Measurements from ENCODE around the gene FCSK.
"Not testable (repeated sequence)": the region's sequence is repeated elsewhere in the genome, so short reads cannot be mapped to it uniquely, and the experiment has no call there.

FCSK gene

GRCh38 chr16:70438969-70439862 lies 15.2 kb upstream of the FCSK start, which contains the start of gene ST3GAL2:
ST3GAL2 (minus strand) TSS chr16:70439100; CDS start chr16:70398530, 40,570 bp downstream.
- H3K4me3 ChIP-seq (replicated peaks in 1 of 2; ENCODE audit: low read depth in 2 of 2, low read length in 2 of 2): peak within 1 kb of the TSS; percentile 88 to 95
- TF ChIP-seq CTCF (IDR thresholded peaks at IDR 0.05; ENCODE audit: low read depth, low read length): peak; percentile 4
- peak; percentile 92 to 97 for DNase-seq (ENCODE audit: low read depth in 2 of 2)

- TF ChIP-seq CTCF (IDR thresholded peaks at IDR 0.05; ENCODE audit: low read depth, low read length): no peak
- H3K4me3 ChIP-seq (replicated peaks in 1 of 2; ENCODE audit: low read depth in 2 of 2, low read length in 2 of 2): no peak overlapping the region
- DNase-seq (ENCODE audit: low read depth in 2 of 2): no peak
Measured at GRCh38 chr16:70440009-70440692, 14.2 kb upstream of the FCSK start.

GRCh38 chr16:70441406-70441990 lies 12.9 kb upstream of the FCSK start:
- TF ChIP-seq CTCF (IDR thresholded peaks at IDR 0.05; ENCODE audit: low read depth, low read length): no peak
- H3K4me3 ChIP-seq (replicated peaks in 1 of 2; ENCODE audit: low read depth in 2 of 2, low read length in 2 of 2): no peak overlapping the region
- no peak for DNase-seq (ENCODE audit: low read depth in 2 of 2)

- no peak for TF ChIP-seq CTCF (IDR thresholded peaks at IDR 0.05; ENCODE audit: low read depth, low read length)
- H3K4me3 ChIP-seq (replicated peaks in 1 of 2; ENCODE audit: low read depth in 2 of 2, low read length in 2 of 2): no peak overlapping the region
Measured at GRCh38 chr16:70442344-70442743, 12.1 kb upstream of the FCSK start.

GRCh38 chr16:70444249-70445063 lies 9.9 kb upstream of the FCSK start:
- no peak overlapping the region for H3K4me3 ChIP-seq (replicated peaks in 1 of 2; ENCODE audit: low read depth in 2 of 2, low read length in 2 of 2)
- no peak for TF ChIP-seq CTCF (IDR thresholded peaks at IDR 0.05; ENCODE audit: low read depth, low read length)
- no peak for DNase-seq (ENCODE audit: low read depth in 2 of 2)

More at GRCh38 chr16:70442344-70442743, 12.1 kb upstream of the FCSK start:
- DNase-seq (ENCODE audit: low read depth in 2 of 2): no peak

GRCh38 chr16:70448075-70448474 lies 6.3 kb upstream of the FCSK start:
- DNase-seq (ENCODE audit: low read depth in 2 of 2): no peak
- no peak overlapping the region for H3K4me3 ChIP-seq (replicated peaks in 1 of 2; ENCODE audit: low read depth in 2 of 2, low read length in 2 of 2)
- TF ChIP-seq CTCF (IDR thresholded peaks at IDR 0.05; ENCODE audit: low read depth, low read length): no peak

GRCh38 chr16:70450142-70451003 lies 4.0 kb upstream of the FCSK start:
- DNase-seq (ENCODE audit: low read depth in 2 of 2): not testable (repeated sequence)
- peak overlapping the region; percentile 8 to 28 for H3K4me3 ChIP-seq (replicated peaks in 1 of 2; ENCODE audit: low read depth in 2 of 2, low read length in 2 of 2)

GRCh38 chr16:70451004-70451340 lies 3.4 kb upstream of the FCSK start:
- H3K4me3 ChIP-seq (replicated peaks in 1 of 2; ENCODE audit: low read depth in 2 of 2, low read length in 2 of 2): peak overlapping the region; percentile 8 to 28
- DNase-seq (ENCODE audit: low read depth in 2 of 2): not testable (repeated sequence)

All from cardiac fibroblast (primary cell).